HEK293T (cell line): Measurements from ENCODE around the gene XKRX.

Source experiments
- ARNT ChIP-seq: fragments of 450-650 bp; IDR thresholded peaks from 2 replicates; pipeline ENCODE4 v1.6.1; 2017; ENCODE audit warnings: mild to moderate bottlenecking
- BHLHE40 ChIP-seq: fragments of 450-650 bp; IDR thresholded peaks from 2 replicates; pipeline ENCODE4 v1.6.1; 2016; ENCODE audit warnings: mild to moderate bottlenecking, moderate library complexity, borderline replicate concordance
- ELF4 ChIP-seq: fragments of 450-650 bp; IDR thresholded peaks from 2 replicates; pipeline ENCODE4 v1.6.1; 2017; ENCODE audit warnings: antibody characterized with exemption
- FOXM1 ChIP-seq: fragments of 450-650 bp; IDR thresholded peaks from 2 replicates; pipeline ENCODE4 v1.6.1; 2017; ENCODE audit warnings: mild to moderate bottlenecking, borderline replicate concordance
- HDGF ChIP-seq: fragments of 450-650 bp; IDR thresholded peaks from 2 replicates; pipeline ENCODE4 v1.6.1; 2017; ENCODE audit warnings: antibody characterized with exemption, borderline replicate concordance
- SP1 ChIP-seq: fragments of 450-650 bp; IDR thresholded peaks from 2 replicates; pipeline ENCODE4 v1.6.1; 2017
- SUZ12 ChIP-seq: fragments of 450-650 bp; IDR thresholded peaks from 2 replicates; pipeline ENCODE4 v1.6.1; 2016; ENCODE audit warnings: mild to moderate bottlenecking
- TARDBP ChIP-seq: fragments of 450-650 bp; IDR thresholded peaks from 2 replicates; pipeline ENCODE4 v1.6.1; 2016
- ZNF384 ChIP-seq: fragments of 450-650 bp; IDR thresholded peaks from 2 replicates; pipeline ENCODE4 v1.6.1; 2016

GRCh38 chrX:100969408-100969807, 40.7 kb upstream of the XKRX start, which contains the start of gene ARL13A:
- no peak for TF ChIP-seq FOXM1
- TF ChIP-seq ARNT = no peak
- no peak for TF ChIP-seq SUZ12
- TF ChIP-seq HDGF = no peak
- no peak for TF ChIP-seq ZNF384
- no peak for TF ChIP-seq TARDBP
- no peak for TF ChIP-seq SP1
- TF ChIP-seq BHLHE40 = no peak
- TF ChIP-seq ELF4 = no peak
